HEK293 (cell line): ENCODE results near the gene ZNF367.

Experiments used
- CTCF ChIA-PET: fragments of 350-600 bp; formaldehyde crosslinking; extraction: SDS; loops from one replicate; lab custom pipeline; 2021; ENCODE audit warnings: antibody characterized with exemption; lab: Yijun Ruan, JAX
- POLR2A ChIA-PET: fragments of 300-600 bp; formaldehyde crosslinking; extraction: SDS; loops from one replicate; lab custom pipeline; 2020; ENCODE audit warnings: antibody characterized with exemption, inconsistent platforms; lab: Yijun Ruan, JAX
- H3K27ac ChIP-seq: fragments of 200-500 bp; sonication (Bioruptor generic); 2 replicates; pipeline ENCODE4 v1.5.1; 2014; ENCODE audit warnings: low read depth, low read length, control low read depth, inconsistent platforms; ENCODE audit errors: extremely low read depth
- H3K36me3 ChIP-seq, 2 experiments: fragments of 200-500 bp in 1 of 2; sonication (Bioruptor generic) in 1 of 2; 1 replicate in 1 of 2; 2 replicates in 1 of 2; pipeline ENCODE4 v1.5.1; 2014 to 2017; ENCODE audit warnings: inconsistent platforms in 2 of 2, low read length in 2 of 2; ENCODE audit not compliant: control insufficient read depth in 2 of 2, insufficient read depth in 1 of 2
- H3K4me1 ChIP-seq: fragments of 200-500 bp; sonication (Bioruptor generic); 2 replicates; pipeline ENCODE4 v1.5.1; 2014; ENCODE audit warnings: mild to moderate bottlenecking, low read length, inconsistent platforms; ENCODE audit not compliant: control insufficient read depth, insufficient read depth
- H3K4me3 ChIP-seq: 2 replicates; pipeline ENCODE4 v1.5.1; 2011; ENCODE audit warnings: low read depth, mild to moderate bottlenecking, control low read depth, low read length, moderate library complexity
- H3K9me3 ChIP-seq: fragments of 200-500 bp; sonication (Bioruptor generic); 2 replicates; pipeline ENCODE4 v1.5.1; 2014; ENCODE audit warnings: low read depth, low read length, inconsistent platforms; ENCODE audit not compliant: control insufficient read depth, insufficient read depth
- EGR2 ChIP-seq: fragments of 450-650 bp; formaldehyde crosslinking; IDR thresholded peaks from 2 replicates; pipeline ENCODE4 v1.5.1; 2016; ENCODE audit warnings: low read depth, missing biosample characterization, missing genetic modification characterization
- GLIS1 ChIP-seq: fragments of 450-650 bp; formaldehyde crosslinking; IDR thresholded peaks from 2 replicates; pipeline ENCODE4 v1.5.1; 2016; ENCODE audit warnings: missing biosample characterization, missing genetic modification characterization
- GLIS2 ChIP-seq: fragments of 450-650 bp; formaldehyde crosslinking; IDR thresholded peaks from 2 replicates; pipeline ENCODE4 v1.5.1; 2016; ENCODE audit warnings: missing biosample characterization, missing genetic modification characterization
- HOXD13 ChIP-seq: sonication (generic); formaldehyde crosslinking; IDR thresholded peaks from 2 replicates; pipeline ENCODE4 v1.8.0; 2022; ENCODE audit warnings: missing genetic modification reagents, borderline replicate concordance
- MZF1 ChIP-seq: fragments of 450-650 bp; formaldehyde crosslinking; IDR thresholded peaks from 2 replicates; pipeline ENCODE4 v1.5.1; 2017; ENCODE audit warnings: missing biosample characterization, missing genetic modification characterization, borderline replicate concordance
- TRIM28 ChIP-seq: IDR thresholded peaks from 2 replicates; pipeline ENCODE4 v1.6.1; 2011; ENCODE audit warnings: low read length, control low read depth, borderline replicate concordance
- ZBTB20 ChIP-seq: fragments of 450-650 bp; formaldehyde crosslinking; IDR thresholded peaks from 2 replicates; pipeline ENCODE4 v1.5.1; 2016; ENCODE audit warnings: missing biosample characterization, missing genetic modification characterization
- ZBTB49 ChIP-seq: fragments of 450-650 bp; formaldehyde crosslinking; IDR thresholded peaks from 2 replicates; pipeline ENCODE4 v1.5.1; 2016; ENCODE audit warnings: missing biosample characterization, missing genetic modification characterization, low read depth
- ZBTB7A ChIP-seq: fragments of 450-650 bp; formaldehyde crosslinking; IDR thresholded peaks from 2 replicates; pipeline ENCODE4 v1.5.1; 2016; ENCODE audit warnings: low read depth, missing biosample characterization, missing genetic modification characterization
- ZNF10 ChIP-seq: fragments of 450-650 bp; formaldehyde crosslinking; IDR thresholded peaks from 2 replicates; pipeline ENCODE4 v1.5.1; 2017; ENCODE audit warnings: missing biosample characterization, missing genetic modification characterization
- ZNF121 ChIP-seq: fragments of 450-650 bp; formaldehyde crosslinking; IDR thresholded peaks from 2 replicates; pipeline ENCODE4 v1.5.1; 2016; ENCODE audit warnings: missing biosample characterization, missing genetic modification characterization
- ZNF157 ChIP-seq: fragments of 450-650 bp; formaldehyde crosslinking; IDR thresholded peaks from 2 replicates; pipeline ENCODE4 v1.5.1; 2016; ENCODE audit warnings: missing biosample characterization, missing genetic modification characterization
- ZNF169 ChIP-seq: fragments of 450-650 bp; formaldehyde crosslinking; IDR thresholded peaks from 2 replicates; pipeline ENCODE4 v1.5.1; 2016; ENCODE audit warnings: missing biosample characterization, missing genetic modification characterization
- ZNF26 ChIP-seq: fragments of 450-650 bp; formaldehyde crosslinking; IDR thresholded peaks from 2 replicates; pipeline ENCODE4 v1.5.1; 2016; ENCODE audit warnings: missing biosample characterization, missing genetic modification characterization
- ZNF266 ChIP-seq: fragments of 450-650 bp; formaldehyde crosslinking; IDR thresholded peaks from 2 replicates; pipeline ENCODE4 v1.5.1; 2016; ENCODE audit warnings: missing biosample characterization, missing genetic modification characterization, low read depth
- ZNF391 ChIP-seq: fragments of 450-650 bp; formaldehyde crosslinking; IDR thresholded peaks from 2 replicates; pipeline ENCODE4 v1.5.1; 2016; ENCODE audit warnings: low read depth, missing biosample characterization, missing genetic modification characterization, borderline replicate concordance
- ZNF473 ChIP-seq: fragments of 450-650 bp; formaldehyde crosslinking; IDR thresholded peaks from 2 replicates; pipeline ENCODE4 v1.5.1; 2017; ENCODE audit warnings: missing biosample characterization, missing genetic modification characterization
- ZNF510 ChIP-seq: fragments of 450-650 bp; formaldehyde crosslinking; IDR thresholded peaks from 2 replicates; pipeline ENCODE4 v1.5.1; 2018; ENCODE audit warnings: mild to moderate bottlenecking, missing genetic modification characterization, missing biosample characterization; ENCODE audit not compliant: insufficient replicate concordance
- ZNF530 ChIP-seq: fragments of 450-650 bp; formaldehyde crosslinking; IDR thresholded peaks from 2 replicates; pipeline ENCODE4 v1.5.1; 2016; ENCODE audit warnings: low read depth, missing biosample characterization, missing genetic modification characterization
- ZNF610 ChIP-seq: fragments of 450-650 bp; formaldehyde crosslinking; IDR thresholded peaks from 2 replicates; pipeline ENCODE4 v1.5.1; 2016; ENCODE audit warnings: missing biosample characterization, missing genetic modification characterization, borderline replicate concordance
- ZNF785 ChIP-seq: fragments of 450-650 bp; formaldehyde crosslinking; IDR thresholded peaks from 2 replicates; pipeline ENCODE4 v1.5.1; 2016; ENCODE audit warnings: missing biosample characterization, missing genetic modification characterization
- TF ChIP-seq, protein P1 (sequence below): fragments of 450-650 bp; formaldehyde crosslinking; IDR thresholded peaks from 2 replicates; pipeline ENCODE4 v1.5.1; 2016; ENCODE audit warnings: missing biosample characterization, missing genetic modification characterization
- TF ChIP-seq, protein P2 (sequence below): fragments of 450-650 bp; formaldehyde crosslinking; optimal IDR thresholded peaks from 2 replicates; pipeline ENCODE3; 2016; ENCODE audit warnings: missing biosample characterization, mild to moderate bottlenecking, missing genetic modification characterization
- TF ChIP-seq, protein P3 (sequence below): fragments of 450-650 bp; formaldehyde crosslinking; IDR thresholded peaks from 2 replicates; pipeline ENCODE4 v1.5.1; 2017; ENCODE audit warnings: missing biosample characterization, missing genetic modification characterization

ZNF367 gene

DNA sequence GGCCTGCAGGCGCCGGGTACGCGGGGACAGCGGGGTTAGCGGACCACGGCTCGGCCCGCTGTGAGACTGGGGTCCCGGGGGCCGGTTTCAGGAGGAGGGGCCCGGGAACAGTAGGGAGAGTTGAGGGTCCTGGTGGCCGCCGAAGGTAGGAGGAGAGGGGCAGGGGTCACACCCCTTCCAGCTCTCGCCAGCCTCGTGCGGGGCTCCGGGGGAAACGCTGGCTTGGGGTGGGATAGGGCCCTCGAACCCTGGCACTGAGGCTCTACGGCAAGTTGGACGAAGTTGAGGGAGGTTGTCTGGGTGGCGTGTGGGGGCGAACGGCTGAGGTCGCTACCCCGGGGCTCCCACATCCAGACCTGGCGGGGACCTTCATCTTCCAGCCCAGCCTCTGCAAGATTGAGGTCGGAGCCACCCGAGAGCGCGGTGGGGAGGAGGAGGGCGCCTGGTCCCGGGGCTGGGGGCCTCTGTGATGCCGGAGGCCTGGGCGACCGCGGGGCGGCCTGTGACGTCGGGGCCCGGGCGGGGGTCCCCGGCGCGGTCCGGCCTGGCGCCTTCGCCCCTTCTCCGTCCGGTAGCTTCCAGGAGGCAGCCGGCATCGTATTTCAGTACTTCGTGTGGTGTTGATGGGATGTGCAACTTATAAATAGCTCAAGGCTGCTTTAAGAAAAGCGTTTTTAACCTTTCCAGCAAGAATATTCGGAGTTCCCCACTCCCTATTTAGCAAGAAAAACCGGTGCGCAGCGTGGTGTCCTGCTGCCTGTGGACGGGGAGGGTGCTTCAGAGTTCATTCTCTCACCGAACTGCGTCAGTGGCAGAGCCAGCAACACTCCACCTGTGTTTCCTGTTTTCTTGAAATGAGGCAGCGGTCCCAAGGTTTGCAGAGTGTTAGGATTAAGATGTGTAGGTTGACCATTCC lies 32.7 kb upstream of the ZNF367 start (continued):
- TF ChIP-seq, protein P1, sequence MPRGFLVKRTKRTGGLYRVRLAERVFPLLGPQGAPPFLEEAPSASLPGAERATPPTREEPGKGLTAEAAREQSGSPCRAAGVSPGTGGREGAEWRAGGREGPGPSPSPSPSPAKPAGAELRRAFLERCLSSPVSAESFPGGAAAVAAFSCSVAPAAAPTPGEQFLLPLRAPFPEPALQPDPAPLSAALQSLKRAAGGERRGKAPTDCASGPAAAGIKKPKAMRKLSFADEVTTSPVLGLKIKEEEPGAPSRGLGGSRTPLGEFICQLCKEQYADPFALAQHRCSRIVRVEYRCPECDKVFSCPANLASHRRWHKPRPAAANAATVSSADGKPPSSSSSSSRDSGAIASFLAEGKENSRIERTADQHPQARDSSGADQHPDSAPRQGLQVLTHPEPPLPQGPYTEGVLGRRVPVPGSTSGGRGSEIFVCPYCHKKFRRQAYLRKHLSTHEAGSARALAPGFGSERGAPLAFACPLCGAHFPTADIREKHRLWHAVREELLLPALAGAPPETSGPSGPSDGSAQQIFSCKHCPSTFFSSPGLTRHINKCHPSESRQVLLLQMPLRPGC, result no peak
- TF ChIP-seq HOXD13 (CRISPR knock-in tag) (no peak), ZBTB7A (tag by site-specific recombination) (no peak), GLIS1 (tag by site-specific recombination) (no peak), ZNF10 (tag by site-specific recombination) (no peak), ZBTB20 (peak; percentile 80)

GRCh38 chr9:96449845-96450612 lies 31.9 kb upstream of the ZNF367 start, which contains the start of gene HABP4:
Gene HABP4 (plus strand): TSS chr9:96450169. CDS start chr9:96450280, 111 bp downstream.
- Histone ChIP-seq H3K27ac (peak within 1 kb of the TSS; percentile 43; the same call in 1 of the 2 replicates), H3K36me3 (no peaks in the 10 kb centered on the region), H3K4me1 (no peaks in the 10 kb centered on the region), H3K4me3 (peak within 1 kb of the TSS; percentile 82), H3K9me3 (no peaks in the 10 kb centered on the region)
- ChIA-PET POLR2A (interaction anchor here (0.6 to 2.2 kb wide), 12 partner anchors 8 to 589 kb away, joined by 3 to 10 read pairs (median 4); partner anchors contain the start of gene CTSV), CTCF (interaction anchor here (0.6 to 1.7 kb wide), 10 partner anchors 8 to 707 kb away, joined by 3 to 6 read pairs (median 3); no protein-coding TSS in a partner anchor)
- TF ChIP-seq, protein P2, sequence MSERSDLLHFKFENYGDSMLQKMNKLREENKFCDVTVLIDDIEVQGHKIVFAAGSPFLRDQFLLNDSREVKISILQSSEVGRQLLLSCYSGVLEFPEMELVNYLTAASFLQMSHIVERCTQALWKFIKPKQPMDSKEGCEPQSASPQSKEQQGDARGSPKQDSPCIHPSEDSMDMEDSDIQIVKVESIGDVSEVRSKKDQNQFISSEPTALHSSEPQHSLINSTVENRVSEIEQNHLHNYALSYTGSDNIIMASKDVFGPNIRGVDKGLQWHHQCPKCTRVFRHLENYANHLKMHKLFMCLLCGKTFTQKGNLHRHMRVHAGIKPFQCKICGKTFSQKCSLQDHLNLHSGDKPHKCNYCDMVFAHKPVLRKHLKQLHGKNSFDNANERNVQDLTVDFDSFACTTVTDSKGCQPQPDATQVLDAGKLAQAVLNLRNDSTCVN (tag by site-specific recombination), result peak; percentile 57
- TF ChIP-seq, protein P3, sequence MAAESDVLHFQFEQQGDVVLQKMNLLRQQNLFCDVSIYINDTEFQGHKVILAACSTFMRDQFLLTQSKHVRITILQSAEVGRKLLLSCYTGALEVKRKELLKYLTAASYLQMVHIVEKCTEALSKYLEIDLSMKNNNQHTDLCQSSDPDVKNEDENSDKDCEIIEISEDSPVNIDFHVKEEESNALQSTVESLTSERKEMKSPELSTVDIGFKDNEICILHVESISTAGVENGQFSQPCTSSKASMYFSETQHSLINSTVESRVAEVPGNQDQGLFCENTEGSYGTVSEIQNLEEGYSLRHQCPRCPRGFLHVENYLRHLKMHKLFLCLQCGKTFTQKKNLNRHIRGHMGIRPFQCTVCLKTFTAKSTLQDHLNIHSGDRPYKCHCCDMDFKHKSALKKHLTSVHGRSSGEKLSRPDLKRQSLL (tag by site-specific recombination), result no peak
- no peak for TF ChIP-seq ZNF169
- TF ChIP-seq ZNF26 (tag by site-specific recombination), result no peak
- no peak for TF ChIP-seq ZNF121 (tag by site-specific recombination)
- 0 out of 2 replicates have a peak, but pooled peaks have one; percentile 6 for TF ChIP-seq TRIM28
- 0 out of 2 replicates have a peak, but pooled peaks have one; percentile 41 for TF ChIP-seq GLIS2
- TF ChIP-seq ZBTB49 (tag by site-specific recombination), result no peak
- no peak for TF ChIP-seq EGR2 (tag by site-specific recombination)
- TF ChIP-seq ZNF473, result no peak
- no peak for TF ChIP-seq ZNF510 (tag by site-specific recombination)
- TF ChIP-seq GLIS1 (tag by site-specific recombination), result peak; percentile 10; the same call in 1 of the 2 replicates
- TF ChIP-seq ZNF391 (tag by site-specific recombination), result no peak
- no peak for TF ChIP-seq ZNF530 (tag by site-specific recombination)
- TF ChIP-seq ZNF785 (tag by site-specific recombination), result no peak
- TF ChIP-seq ZNF266 (tag by site-specific recombination), result no peak
- TF ChIP-seq MZF1 (tag by site-specific recombination), result no peak
- no peak for TF ChIP-seq ZNF610 (tag by site-specific recombination)
- TF ChIP-seq ZNF157 (tag by site-specific recombination), result no peak
